G401 (cell line): ENCODE measurements around the gene USF3. TPM values are rescaled to one million over a fixed set of nuclear protein-coding genes. Genes with fewer than 3 reads are reported as not detected.
"Not testable (repeated sequence)": the region's sequence is repeated elsewhere in the genome, so short reads cannot be mapped to it uniquely, and the experiment has no call there.

Source experiments
- DNase-seq: peaks from one replicate; pipeline ENCODE4 v3.0.0-alpha.2; 2015; ENCODE audit warnings: low spot score
- in situ Hi-C: cut with HindIII; loops from 2 replicates; pipeline ENCODE4 v1.10.0; 2016; ENCODE audit warnings: low sequenced_read_pairs, mixed read lengths
- total RNA-seq: library from RNA; depleted of rRNA; stranded (reverse); fragments of >200 nt; shearing (Covaris generic); gene quantifications from 2 replicates; pipeline ENCODE4 v1.2.3, GENCODE V29; 2014

USF3 gene
- total RNA-seq, 1 experiment from 2014 or later = 4.5 TPM

DNA sequence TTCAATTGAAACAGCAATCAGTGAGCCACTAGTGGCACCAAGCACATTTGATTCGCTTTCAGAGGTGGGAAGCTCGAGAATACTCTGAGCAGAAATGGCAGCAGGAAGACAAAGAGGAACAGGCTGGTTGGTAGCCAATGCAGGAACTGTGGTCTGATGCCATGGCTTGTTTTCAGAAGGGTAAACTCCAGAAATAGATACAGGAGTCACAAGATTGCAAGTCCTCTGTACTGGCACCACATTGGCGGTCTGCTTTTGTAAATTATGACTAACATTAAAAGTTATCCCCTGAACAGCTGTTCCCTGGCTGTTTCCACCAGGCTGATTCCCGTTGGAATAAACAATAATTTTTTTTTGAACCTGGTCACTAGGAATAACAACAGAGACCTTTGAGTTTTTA lies 35.5 kb downstream of the USF3 start:
- peak; percentile 85 for DNase-seq
- in situ Hi-C loops = no loop called here

DNA sequence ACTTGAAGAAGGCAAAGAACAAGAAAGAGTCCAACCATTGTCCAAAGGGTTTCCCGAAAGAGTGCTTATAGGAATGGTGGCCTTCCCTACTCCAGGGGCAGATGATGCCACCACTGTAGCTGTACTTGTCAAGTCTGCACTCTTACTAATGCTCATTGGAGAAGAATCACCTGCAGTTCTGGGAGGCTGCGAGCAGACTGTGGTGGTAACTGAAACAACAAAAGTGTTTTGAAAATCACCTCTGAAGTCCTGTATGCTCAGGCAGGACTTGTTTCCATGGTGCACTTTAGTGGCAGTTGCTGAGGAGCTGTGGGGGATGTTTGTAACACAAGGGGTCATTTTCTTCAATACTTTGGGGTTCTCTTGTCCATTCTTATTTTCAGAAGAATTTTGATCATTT lies 36.0 kb downstream of the USF3 start:
- in situ Hi-C loops = no loop called here
- DNase-seq = no peak

DNA sequence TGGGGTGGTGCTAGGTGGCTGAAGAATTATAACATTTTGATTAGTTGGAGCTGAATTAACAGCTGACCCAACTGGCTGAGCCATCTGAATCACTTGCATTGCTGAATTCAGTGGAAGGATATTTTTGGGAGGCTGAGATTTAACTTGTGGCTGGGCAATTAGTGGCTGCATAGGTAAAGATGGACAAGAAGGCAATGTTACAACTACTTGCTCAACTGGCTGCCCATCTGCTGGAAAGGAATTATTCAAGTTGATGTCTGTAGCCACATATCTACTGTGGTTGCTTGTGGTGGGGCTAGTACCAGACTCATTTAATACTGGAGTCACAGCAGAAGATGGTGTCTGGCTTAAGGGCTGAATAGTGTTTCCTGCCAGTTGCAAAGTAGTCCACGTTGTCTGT lies 36.4 kb downstream of the USF3 start:
- DNase-seq = no peak
- in situ Hi-C loops = no loop called here

DNA sequence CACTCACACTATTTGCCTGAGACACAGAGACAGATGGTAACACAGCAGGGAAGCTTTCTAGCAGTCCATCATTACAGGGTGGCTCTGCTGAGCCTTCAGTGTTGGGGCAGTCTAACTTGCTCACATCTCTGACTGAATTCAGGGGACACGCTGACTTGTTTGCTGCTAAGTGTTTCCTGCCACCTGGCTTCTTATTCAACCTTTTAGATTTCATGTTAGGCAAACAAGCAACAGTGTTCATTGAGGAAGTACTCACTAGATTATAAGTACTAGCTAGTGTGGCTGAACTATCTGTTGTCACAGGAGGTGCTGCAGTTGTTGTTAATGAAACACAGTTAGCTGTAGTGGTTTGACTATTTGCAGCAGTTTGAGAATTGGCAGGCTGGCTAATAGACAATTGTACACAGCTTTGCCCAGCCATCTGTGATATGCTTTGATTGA lies 37.3 kb downstream of the USF3 start:
- in situ Hi-C loops = no loop called here
- DNase-seq = peak; percentile 96

DNA sequence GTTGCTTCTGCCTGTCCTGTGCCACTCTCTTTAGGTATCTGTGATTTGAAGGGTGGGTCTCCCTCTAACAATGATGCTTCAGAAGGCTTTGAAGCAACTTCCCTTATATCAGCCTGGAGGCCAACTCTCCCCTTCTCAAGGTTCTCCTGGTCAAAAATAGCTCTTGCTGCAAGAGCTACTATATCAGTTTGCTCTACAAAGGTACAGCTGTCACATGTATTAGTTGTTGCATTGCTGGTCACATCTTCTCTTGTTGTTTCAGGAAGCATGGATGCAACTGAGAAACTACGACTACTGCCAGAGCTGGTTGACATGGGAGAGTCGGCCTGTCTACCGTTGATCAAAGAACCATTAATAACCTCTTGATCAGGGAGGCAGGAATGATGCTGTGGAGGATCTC lies 38.3 kb downstream of the USF3 start:
- in situ Hi-C loops = no loop called here
- no peak for DNase-seq

DNA sequence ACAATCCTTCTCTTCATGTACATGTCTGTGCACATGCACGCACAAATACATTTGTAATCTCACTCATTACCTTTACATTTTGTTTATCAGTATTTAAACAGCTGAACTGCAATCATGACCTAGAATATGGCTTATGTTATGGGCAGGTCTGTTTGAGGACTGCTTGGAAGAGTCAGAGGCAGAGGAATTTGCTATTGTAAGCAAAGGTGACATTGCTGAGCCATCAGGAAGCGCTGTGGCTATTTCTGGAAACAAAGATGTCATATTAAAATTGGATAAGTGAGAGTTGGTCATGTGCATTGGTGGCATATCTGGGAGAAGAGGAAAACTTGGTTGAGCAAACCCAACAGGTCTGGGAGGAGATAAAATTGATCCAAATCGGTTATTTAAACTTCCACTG lies 41.6 kb downstream of the USF3 start:
- in situ Hi-C loops = no loop called here
- no peak for DNase-seq

DNA sequence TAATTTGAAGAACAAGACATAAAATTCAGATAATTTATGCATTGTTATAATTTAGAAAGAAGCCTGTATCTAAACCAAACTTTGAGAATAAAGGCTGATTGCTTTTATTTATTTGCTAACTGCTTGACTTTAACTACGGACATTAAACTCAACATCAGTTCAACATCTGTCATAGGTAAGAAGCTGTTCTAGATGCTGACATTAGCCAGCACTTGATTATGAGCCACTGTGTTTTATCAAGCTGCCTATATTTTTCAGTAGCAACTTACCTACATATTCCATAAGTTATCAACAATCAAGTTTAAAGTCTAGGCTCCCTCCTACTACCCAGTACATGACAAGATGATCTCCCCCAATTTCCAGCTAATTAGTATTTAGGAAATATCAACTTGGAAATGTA lies 42.1 kb downstream of the USF3 start:
- in situ Hi-C loops = no loop called here
- DNase-seq = no peak

DNA sequence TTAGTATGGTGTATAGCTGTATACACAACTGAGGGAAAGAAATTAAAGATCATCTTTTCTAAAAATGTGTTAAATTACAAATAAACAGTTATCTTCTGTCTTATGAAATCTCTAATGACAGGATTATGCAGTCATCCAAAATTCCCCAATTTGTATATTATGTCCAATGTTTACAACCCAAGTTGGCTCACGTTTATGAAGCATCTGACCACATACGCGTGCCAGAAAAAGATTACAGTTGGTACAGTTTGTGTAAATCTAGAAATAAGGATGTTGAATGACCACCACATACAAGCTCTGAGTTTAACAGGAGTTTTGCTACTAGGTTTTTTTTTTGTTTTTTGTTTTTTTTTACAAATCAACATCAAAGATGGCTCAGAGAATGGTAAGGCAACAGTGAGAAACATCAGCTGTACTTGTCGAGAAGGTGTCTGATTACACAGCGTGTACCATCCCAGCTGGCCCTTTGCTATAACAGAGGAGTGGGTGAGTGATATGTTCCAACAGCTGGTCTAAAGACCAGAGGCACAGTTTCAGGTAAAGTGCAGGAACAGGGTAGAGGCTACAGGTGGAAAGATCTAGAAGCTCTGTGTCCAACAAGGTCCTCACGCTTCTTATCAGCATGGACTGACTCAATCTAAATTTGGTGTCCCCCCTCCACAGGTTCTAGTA lies 47.1 kb downstream of the USF3 start:
- no peak for DNase-seq
- in situ Hi-C loops = no loop called here

DNA sequence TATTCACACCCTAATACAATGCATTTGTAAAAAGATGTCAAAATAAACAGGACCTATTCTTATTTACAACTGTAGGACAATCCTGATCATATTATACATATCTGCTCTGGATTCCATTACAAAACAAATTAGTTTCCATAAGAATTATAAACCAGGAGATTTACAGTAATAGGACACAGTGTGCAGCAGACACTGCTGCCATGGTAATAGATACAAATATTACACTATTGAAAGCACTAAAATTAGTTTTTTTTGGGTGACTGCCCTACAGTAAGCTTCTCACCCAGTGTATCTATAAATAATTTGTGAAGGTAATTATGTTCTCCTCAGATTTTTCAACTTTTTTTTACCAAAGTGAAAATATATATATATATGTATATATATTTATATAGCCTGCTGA lies 47.9 kb downstream of the USF3 start:
- in situ Hi-C loops = no loop called here
- DNase-seq = no peak

DNA sequence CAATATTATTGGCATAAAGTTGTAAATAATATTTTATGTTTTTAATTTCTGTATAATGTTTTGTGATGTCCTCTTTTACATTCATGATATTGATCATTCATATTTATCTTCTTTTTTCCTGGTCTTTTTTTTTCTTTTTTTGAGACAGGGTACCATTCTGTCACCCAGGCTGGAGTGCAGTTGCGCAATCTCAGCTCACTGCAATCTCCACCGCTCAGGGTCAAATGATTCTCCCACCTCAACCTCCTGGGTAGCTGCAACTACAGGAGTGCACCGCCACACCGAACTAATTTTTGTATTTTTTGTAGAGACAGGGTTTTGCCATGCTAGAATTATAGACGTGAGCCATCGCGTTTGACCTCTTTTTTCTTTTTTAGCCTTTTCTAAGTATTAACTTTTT lies 52.9 kb downstream of the USF3 start:
- DNase-seq = no peak
- in situ Hi-C loops = no loop called here

DNA sequence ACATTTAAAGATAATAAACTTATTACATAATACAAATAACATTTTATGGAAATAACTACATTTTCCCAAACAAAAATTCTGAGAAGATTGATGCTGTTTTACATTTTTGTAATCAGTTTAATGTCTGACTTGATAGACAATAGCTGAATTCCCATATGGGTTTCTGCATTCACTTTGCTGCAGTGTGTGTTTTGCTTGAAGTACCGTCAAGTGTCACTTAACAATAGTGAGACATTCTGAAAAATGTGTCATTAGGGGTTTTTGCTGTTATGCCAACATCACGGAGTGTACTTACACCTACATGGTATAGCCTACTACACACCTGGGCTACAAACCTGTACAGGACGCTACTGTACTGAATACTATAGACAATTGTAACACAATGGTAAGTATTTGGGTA lies 57.5 kb downstream of the USF3 start:
- no peak for DNase-seq
- in situ Hi-C loops = no loop called here

DNA sequence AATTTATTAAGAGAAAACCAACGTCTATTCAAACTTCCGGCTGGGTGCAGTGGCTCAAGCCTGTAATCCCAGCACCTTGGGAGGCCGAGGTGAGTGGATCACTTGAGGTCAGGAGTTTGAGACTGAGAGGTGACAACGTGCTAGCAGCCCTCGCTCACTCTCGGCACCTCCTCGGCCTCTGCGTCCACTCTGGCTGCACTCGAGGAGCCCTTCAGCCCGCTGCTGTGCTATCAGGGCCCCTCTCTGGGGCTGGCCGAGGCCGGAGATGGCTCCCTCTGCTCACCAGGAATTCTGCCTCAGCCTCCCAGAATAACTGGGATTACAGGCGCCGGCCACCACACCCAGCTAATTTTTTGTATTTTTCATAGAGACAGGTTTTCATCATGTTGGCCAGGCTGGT lies 58.7 kb downstream of the USF3 start:
- in situ Hi-C loops = no loop called here
- DNase-seq = no peak

DNA sequence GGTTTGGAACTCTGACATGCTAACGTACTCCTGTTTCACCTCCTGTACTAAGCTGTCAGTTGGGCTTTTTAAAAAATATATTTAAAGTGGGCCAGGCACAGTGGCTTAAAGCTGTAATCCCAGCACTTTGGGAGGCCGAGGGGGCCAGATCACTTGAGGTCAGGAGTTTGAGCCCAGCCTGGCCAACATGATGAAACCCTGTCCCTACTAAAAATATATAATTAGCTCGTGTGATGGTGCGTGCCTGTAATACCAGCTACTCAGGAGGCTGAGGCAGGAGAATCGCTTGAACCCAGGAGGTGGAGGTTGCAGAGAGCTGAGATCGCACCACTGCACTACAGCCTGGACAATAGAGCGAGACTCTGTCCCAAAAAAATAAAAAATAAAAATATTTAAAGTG lies 60.4 kb downstream of the USF3 start:
- DNase-seq, in situ Hi-C loops: not testable (repeated sequence)

DNA sequence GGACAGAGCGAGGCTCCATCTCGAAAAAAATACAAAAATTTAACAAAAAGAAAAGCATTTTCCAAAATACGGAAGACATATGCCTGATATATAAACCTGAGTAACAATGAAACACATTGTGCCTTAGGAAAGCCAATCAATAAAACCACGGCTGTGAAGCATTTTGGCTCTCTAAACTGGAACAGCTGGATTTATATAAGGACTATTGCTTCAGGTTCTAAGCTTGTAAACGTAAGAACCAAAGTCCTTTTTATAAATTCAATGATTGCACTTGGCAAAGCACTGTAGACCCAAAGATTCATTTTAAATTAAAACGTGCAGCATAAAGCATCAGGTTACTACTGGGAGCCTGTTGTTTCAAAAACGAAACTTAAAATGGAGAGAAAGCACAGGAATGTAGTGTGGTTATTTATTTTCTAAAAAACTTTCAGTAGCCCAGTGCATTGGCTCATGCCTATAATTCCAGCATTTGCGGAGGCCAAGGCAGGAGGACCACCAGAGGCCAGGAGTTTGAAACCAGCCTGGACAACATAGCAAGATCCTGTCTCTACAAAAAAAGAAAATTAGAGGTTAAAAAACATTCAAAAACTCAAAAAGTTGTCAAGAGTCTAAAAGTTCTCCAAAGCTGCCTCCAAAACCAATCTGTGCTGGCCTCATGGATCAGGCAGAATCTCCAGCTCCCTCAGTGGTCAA lies 61.5 kb downstream of the USF3 start:
- no peak for DNase-seq
- in situ Hi-C loops = no loop called here

DNA sequence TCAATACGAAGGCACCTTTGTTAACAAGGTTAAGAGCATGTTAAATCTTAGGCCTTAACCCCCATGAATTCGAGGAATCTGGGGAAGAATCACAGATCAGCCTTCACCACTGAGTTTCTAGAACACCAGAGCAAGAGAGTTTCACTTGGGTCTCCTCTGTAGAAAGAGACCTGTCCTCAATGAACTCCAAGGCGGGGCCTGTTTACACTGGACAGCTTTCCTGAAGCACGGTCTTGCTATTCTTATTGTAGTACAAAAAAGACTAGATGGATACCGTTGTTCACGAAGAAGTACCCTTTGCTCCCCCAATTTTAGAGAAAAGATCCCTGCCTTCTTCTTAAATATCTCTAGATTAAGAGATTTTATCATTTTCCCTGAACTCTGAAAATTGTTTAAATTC lies 64.9 kb downstream of the USF3 start:
- in situ Hi-C loops = no loop called here
- no peak for DNase-seq

DNA sequence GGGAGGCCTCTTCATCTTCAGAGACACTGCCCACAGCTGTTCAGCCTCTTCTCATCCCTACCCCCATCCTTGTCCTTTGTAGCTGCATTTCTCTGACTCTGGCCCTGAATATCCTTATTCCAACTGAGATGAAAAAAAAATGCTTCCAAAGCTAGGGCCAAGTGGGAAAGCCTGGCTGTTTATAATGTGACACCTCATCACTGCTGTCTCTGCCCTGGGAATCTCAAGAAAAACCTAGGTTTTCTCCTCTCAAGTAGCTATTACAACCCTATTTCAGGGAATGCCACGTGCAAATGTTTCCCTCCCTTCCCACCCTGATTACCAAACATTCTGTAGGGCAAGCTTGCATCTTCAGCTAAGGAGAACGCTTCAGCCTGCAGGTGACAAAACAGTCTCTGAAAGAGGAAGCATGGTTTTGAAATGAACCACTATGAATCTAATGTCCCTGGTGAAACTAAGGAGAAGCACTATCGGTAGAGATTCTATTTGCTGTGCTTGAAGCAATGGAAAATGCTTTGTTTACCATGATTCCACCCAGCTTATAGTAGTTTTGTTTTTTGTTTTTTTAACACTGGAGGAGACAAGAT lies 65.4 kb downstream of the USF3 start:
- in situ Hi-C loops = no loop called here
- DNase-seq = no peak

DNA sequence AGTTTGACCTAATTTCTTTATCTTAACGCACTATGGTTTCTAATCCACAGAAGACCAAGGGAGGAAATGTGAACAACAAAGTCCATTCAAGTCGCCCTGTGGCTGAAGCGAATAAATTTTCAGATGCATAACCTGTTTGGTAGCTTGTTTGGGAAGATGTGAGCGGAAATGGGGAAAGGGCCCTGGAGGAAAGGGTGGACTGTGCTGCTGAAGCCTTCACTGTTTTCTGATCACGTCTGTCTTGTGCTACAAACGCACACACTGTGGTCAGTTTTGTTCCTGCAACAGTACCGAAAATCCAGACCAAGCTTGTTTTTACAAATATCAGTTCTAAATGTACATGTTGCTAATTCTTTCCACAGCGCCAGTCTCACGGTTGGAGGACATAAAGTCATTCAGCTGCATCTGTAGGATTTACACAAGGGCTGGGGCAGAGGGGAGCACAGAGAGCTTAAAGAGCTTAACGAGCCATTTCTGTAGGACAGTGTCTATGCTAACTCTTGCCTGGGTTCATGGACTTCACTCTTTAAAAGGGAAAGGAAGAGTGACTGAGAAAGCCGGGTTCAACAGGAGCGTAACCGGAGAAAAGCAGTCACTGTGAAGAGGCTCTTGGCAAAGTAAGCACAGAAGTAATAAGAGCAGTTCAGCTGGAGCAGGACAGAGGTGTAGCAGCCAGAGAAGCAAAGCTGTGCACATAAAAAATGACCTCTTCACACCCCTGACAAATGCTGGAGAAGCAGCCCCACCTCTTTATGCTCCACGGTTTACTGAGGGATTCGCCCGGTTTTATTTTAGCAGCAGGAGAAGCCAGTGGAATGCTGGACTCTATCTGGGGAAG lies 66.6 kb downstream of the USF3 start:
- in situ Hi-C loops = no loop called here
- DNase-seq = no peak

DNA sequence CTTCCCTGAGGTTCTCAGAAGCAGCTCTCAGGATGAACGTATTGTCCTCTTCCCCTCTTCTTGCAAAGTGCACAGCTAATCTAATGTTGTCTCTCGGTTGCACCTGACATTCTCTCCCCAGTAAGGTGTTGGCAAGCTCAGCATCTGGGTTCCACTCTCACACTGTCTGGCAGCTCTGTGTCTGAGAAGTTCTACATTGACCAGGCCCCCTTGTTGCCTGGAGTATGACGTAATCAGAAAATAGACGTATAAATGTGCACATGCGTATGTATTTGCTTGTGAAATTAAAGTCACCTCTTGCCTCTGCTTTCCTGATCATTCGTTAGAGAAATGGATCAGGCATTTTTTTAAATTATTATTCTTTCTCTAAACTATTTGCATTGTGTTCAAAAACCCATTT lies 67.7 kb downstream of the USF3 start:
- in situ Hi-C loops = no loop called here
- no peak for DNase-seq

DNA sequence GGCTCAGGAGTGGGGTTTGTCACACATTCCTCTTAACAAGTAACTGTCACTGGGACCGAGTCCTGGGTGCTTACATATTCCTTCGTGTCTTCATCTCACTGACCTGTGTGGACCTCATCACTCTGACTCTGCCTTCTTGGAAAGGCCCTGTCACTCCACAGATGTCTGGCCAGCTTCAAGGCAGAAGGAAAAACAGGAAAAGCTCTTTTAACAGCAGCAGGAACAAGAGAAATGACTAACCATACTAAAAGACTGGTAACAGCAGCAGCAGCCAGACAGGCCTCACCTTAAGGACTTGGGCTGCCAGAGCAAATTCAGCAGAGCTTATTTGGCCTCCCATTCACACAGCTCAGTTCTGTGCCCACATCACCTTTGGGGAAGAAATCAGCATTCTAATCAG lies 68.1 kb downstream of the USF3 start:
- DNase-seq = no peak
- in situ Hi-C loops = no loop called here
